NCI-H128 (cell line): ENCODE measurements around the gene PIGS.

Experiments
- DNase-seq: peaks from one replicate; lab custom pipeline; 2025; ENCODE audit not compliant: unreplicated experiment; lab: John Stamatoyannopoulos, UW

PIGS gene

GRCh38 chr17:28551421-28552175 lies 19.7 kb downstream of the PIGS start:
- DNase-seq, result no peak

- no peak for DNase-seq
Measured at GRCh38 chr17:28550858-28551257, 20.5 kb downstream of the PIGS start.

- no peak for DNase-seq
Measured at GRCh38 chr17:28549236-28550132, 21.8 kb downstream of the PIGS start.

- DNase-seq, result no peak
Measured at GRCh38 chr17:28548417-28549130, 22.8 kb downstream of the PIGS start.

GRCh38 chr17:28547623-28548416 lies 23.5 kb downstream of the PIGS start:
- DNase-seq, result no peak

- DNase-seq, result no peak
Measured at GRCh38 chr17:28547096-28547622, 24.2 kb downstream of the PIGS start.

- DNase-seq, result no peak
Measured at GRCh38 chr17:28545787-28546415, 25.4 kb downstream of the PIGS start.

GRCh38 chr17:28545141-28545503 lies 26.2 kb downstream of the PIGS start:
- no peak for DNase-seq

GRCh38 chr17:28544402-28545140 lies 26.8 kb downstream of the PIGS start:
- DNase-seq, result no peak

- no peak for DNase-seq
Measured at GRCh38 chr17:28541439-28541838, 29.9 kb downstream of the PIGS start.

GRCh38 chr17:28540231-28540630 lies 31.1 kb downstream of the PIGS start:
- DNase-seq, result no peak

GRCh38 chr17:28538296-28538895 lies 32.9 kb downstream of the PIGS start:
- no peak for DNase-seq

- no peak for DNase-seq
Measured at GRCh38 chr17:28537219-28537610, 34.1 kb downstream of the PIGS start.

GRCh38 chr17:28536532-28537218 lies 34.6 kb downstream of the PIGS start:
- no peak for DNase-seq

GRCh38 chr17:28534740-28535375 lies 36.5 kb downstream of the PIGS start:
- no peak for DNase-seq

GRCh38 chr17:28533091-28533807 lies 38.1 kb downstream of the PIGS start:
- no peak for DNase-seq
